Osteoblast (primary cell): ENCODE measurements around the gene RIPK1. TPM values are rescaled to one million over a fixed set of nuclear protein-coding genes. Genes with fewer than 3 reads are reported as not detected.
"Not testable (repeated sequence)": the region's sequence is repeated elsewhere in the genome, so short reads cannot be mapped to it uniquely, and the experiment has no call there.

Experiments used
- DNase-seq: peaks from one replicate; pipeline ENCODE4 v3.0.0; 2011; ENCODE audit warnings: low spot score, mixed read lengths; ENCODE audit not compliant: insufficient read length; ENCODE audit errors: missing footprints
- H2AFZ ChIP-seq: 2 replicates; pipeline ENCODE4 v1.6.0; 2011; ENCODE audit warnings: mild to moderate bottlenecking, low read length
- H3K27ac ChIP-seq: 2 replicates; pipeline ENCODE4 v1.5.1; 2011; ENCODE audit warnings: mild to moderate bottlenecking, low read depth, low read length, moderate library complexity
- H3K27me3 ChIP-seq: 2 replicates; pipeline ENCODE4 v1.6.0; 2012; ENCODE audit warnings: mild to moderate bottlenecking, control low read depth, inconsistent platforms, low read length, moderate library complexity; ENCODE audit not compliant: insufficient read depth
- H3K36me3 ChIP-seq: 2 replicates; pipeline ENCODE4 v1.5.1; 2011; ENCODE audit warnings: mild to moderate bottlenecking, low read length, control low read depth, moderate library complexity; ENCODE audit not compliant: insufficient read depth
- H3K4me1 ChIP-seq: 2 replicates; pipeline ENCODE4 v1.5.1; 2011; ENCODE audit warnings: mild to moderate bottlenecking, low read length, control low read depth, moderate library complexity; ENCODE audit not compliant: insufficient read depth
- H3K4me2 ChIP-seq: 2 replicates; pipeline ENCODE4 v1.6.0; 2011; ENCODE audit warnings: mild to moderate bottlenecking, low read length; ENCODE audit not compliant: insufficient read depth
- H3K4me3 ChIP-seq: fragments of 200-600 bp; sonication (generic); 3 replicates; pipeline ENCODE4 v1.5.1; 2012; ENCODE audit warnings: mild to moderate bottlenecking, low read length, inconsistent platforms; ENCODE audit not compliant: insufficient read depth
- H3K79me2 ChIP-seq: 2 replicates; pipeline ENCODE4 v1.6.0; 2012; ENCODE audit warnings: mild to moderate bottlenecking, low read length, control low read depth, inconsistent platforms; ENCODE audit not compliant: insufficient read depth
- H3K9me3 ChIP-seq: 2 replicates; pipeline ENCODE4 v1.5.1; 2011; ENCODE audit warnings: low read depth, low read length, control low read depth
- H4K20me1 ChIP-seq: 2 replicates; pipeline ENCODE4 v1.6.0; 2012; ENCODE audit warnings: mild to moderate bottlenecking, low read length, control low read depth; ENCODE audit not compliant: insufficient read depth
- total RNA-seq: library from RNA; depleted of rRNA; stranded (reverse); fragments of >200 nt; gene quantifications from 2 replicates; pipeline ENCODE4 v1.2.3, GENCODE V29; 2012
- TF ChIP-seq, protein P1 (sequence below): IDR thresholded peaks from 2 replicates; pipeline ENCODE4 v1.5.1; 2011; ENCODE audit warnings: mild to moderate bottlenecking, low read depth, low read length, moderate library complexity; ENCODE audit errors: extremely low read depth

Gene RIPK1
- total RNA-seq, 1 donor, result 29.3 TPM

DNA sequence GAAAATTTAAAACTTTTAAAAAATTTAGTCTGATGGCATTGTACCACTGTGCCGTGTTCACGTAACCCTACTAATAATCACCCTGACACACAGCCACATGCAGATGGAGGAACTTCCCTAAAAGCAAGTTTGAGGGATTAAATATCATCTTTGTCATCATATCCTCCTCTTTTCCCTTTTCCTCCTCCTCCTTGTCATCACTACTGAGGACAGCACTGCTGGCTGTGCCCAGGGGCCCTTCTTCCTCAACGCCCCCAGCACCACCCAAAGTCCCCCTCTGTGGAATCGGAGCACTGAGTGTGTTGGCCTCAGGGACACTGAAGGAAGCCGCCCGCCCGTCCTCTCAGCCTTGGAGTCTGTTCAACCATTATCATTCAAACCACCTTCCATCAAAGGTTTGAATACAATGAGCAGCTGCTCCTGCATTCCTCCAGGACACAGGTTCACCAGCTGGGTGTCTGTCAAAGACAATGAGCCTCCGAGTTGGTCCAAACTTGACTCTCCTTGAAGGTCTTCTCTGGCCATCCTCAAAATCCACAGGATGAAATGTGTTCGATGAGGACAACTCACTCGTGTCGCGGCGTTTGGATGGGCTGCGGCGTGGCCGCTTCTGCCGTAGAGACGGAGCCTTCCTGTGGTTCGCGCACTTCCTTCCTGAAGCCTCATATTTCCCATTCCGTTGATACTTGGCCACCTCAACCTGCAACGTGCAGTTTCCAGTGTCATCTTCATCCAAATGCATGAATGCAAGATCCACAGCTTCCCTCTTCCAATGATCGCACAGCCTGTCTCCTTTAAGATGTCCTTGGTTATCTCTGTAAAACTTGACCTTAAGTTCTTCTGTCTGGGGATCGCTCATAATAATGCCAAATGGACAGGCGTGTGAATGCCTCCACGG, 45.3 kb upstream of the RIPK1 start:
- Histone ChIP-seq H3K79me2 (peaks cover 17% of the 10 kb centered on the region), H3K4me3 (peak overlapping the region; percentile 73), H3K27ac (peak overlapping the region; percentile 78), H3K4me2 (peak overlapping the region; percentile 92), H3K4me1 (peaks cover 13% of the 10 kb centered on the region), H3K27me3 (no peaks in the 10 kb centered on the region), H4K20me1 (no peaks in the 10 kb centered on the region), H2AFZ (peak overlapping the region; percentile 86), H3K9me3 (no peaks in the 10 kb centered on the region), H3K36me3 (peaks cover 8% of the 10 kb centered on the region)
- DNase-seq, result peak; percentile 69
- TF ChIP-seq, protein P1, sequence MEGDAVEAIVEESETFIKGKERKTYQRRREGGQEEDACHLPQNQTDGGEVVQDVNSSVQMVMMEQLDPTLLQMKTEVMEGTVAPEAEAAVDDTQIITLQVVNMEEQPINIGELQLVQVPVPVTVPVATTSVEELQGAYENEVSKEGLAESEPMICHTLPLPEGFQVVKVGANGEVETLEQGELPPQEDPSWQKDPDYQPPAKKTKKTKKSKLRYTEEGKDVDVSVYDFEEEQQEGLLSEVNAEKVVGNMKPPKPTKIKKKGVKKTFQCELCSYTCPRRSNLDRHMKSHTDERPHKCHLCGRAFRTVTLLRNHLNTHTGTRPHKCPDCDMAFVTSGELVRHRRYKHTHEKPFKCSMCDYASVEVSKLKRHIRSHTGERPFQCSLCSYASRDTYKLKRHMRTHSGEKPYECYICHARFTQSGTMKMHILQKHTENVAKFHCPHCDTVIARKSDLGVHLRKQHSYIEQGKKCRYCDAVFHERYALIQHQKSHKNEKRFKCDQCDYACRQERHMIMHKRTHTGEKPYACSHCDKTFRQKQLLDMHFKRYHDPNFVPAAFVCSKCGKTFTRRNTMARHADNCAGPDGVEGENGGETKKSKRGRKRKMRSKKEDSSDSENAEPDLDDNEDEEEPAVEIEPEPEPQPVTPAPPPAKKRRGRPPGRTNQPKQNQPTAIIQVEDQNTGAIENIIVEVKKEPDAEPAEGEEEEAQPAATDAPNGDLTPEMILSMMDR, result no peak

- H3K27ac ChIP-seq, result peak overlapping the region; percentile 78
- H3K27me3 ChIP-seq, result no peaks in the 10 kb centered on the region
- H3K4me3 ChIP-seq, result peak overlapping the region; percentile 73
- H3K79me2 ChIP-seq, result peaks cover 17% of the 10 kb centered on the region
- H3K36me3 ChIP-seq, result peaks cover 8% of the 10 kb centered on the region
- no peaks in the 10 kb centered on the region for H4K20me1 ChIP-seq
- H3K4me1 ChIP-seq, result peaks cover 13% of the 10 kb centered on the region
- H3K9me3 ChIP-seq, result no peaks in the 10 kb centered on the region
- H3K4me2 ChIP-seq, result peak overlapping the region; percentile 92
- peak overlapping the region; percentile 86 for H2AFZ ChIP-seq
- TF ChIP-seq, protein P1, result no peak
- DNase-seq, result peak; percentile 98
Measured at GRCh38 chr6:3023663-3024483, 44.4 kb upstream of the RIPK1 start.

- no peak overlapping the region for H3K27ac ChIP-seq
- H3K4me3 ChIP-seq, result no peak overlapping the region
- no peak overlapping the region for H2AFZ ChIP-seq
- H4K20me1 ChIP-seq, result no peaks in the 10 kb centered on the region
- H3K36me3 ChIP-seq, result no peaks in the 10 kb centered on the region
- peaks cover 12% of the 10 kb centered on the region for H3K79me2 ChIP-seq
- H3K4me1 ChIP-seq, result peaks cover 13% of the 10 kb centered on the region
- H3K27me3 ChIP-seq, result no peaks in the 10 kb centered on the region
- TF ChIP-seq, protein P1, result no peak
- H3K4me2 ChIP-seq, result no peak overlapping the region
- H3K9me3 ChIP-seq, result no peaks in the 10 kb centered on the region
- peak; percentile 80 for DNase-seq
Measured at GRCh38 chr6:3026791-3027626, 41.3 kb upstream of the RIPK1 start.

GRCh38 chr6:3028156-3028555, 40.1 kb upstream of the RIPK1 start:
- not testable (repeated sequence) for H3K4me3 ChIP-seq, H3K4me2 ChIP-seq, H2AFZ ChIP-seq, H3K27ac ChIP-seq, H4K20me1 ChIP-seq, H3K9me3 ChIP-seq, H3K27me3 ChIP-seq, DNase-seq, H3K79me2 ChIP-seq, H3K36me3 ChIP-seq
- peaks cover 13% of the 10 kb centered on the region for H3K4me1 ChIP-seq
